Activated CD8-positive, alpha-beta T cell treated with anti-CD3 and anti-CD28 coated beads for 36 hours (primary cell): ENCODE measurements around the gene ADARB1. TPM values are rescaled to one million over a fixed set of nuclear protein-coding genes. Genes with fewer than 3 reads are reported as not detected.

Source experiments
- ATAC-seq: fragments of 200-7000 bp; cut with Tn5 transposase; one replicate; pipeline ENCODE4 v1.10.0; 2021; ENCODE audit warnings: mild to moderate bottlenecking, moderate library complexity
- CTCF ChIA-PET: fragments of 350-600 bp; sonication (Branson Sonifier 250); formaldehyde crosslinking; loops from one replicate; lab custom pipeline; 2021; ENCODE audit warnings: antibody characterized with exemption; lab: Charles Lee
- POLR2A ChIA-PET: fragments of 350-600 bp; sonication (Branson Sonifier 250); formaldehyde crosslinking; loops from one replicate; lab custom pipeline; 2021; ENCODE audit warnings: antibody characterized with exemption; lab: Charles Lee
- DNase-seq: peaks from one replicate; pipeline ENCODE4 v3.0.0-alpha.2; 2020
- H3K27ac Mint-ChIP-seq: one replicate; pipeline ENCODE4 v1.8.0; 2021; ENCODE audit warnings: mild to moderate bottlenecking, mixed read lengths
- H3K27me3 Mint-ChIP-seq: one replicate; pipeline ENCODE4 v1.8.0; 2021; ENCODE audit warnings: mixed read lengths
- H3K36me3 Mint-ChIP-seq: one replicate; pipeline ENCODE4 v1.8.0; 2021; ENCODE audit warnings: low read depth, mixed read lengths
- H3K4me1 Mint-ChIP-seq: one replicate; pipeline ENCODE4 v1.8.0; 2021; ENCODE audit warnings: low read depth, mixed read lengths
- H3K4me3 Mint-ChIP-seq: one replicate; pipeline ENCODE4 v1.8.0; 2021; ENCODE audit warnings: mild to moderate bottlenecking, moderate library complexity, mixed read lengths
- H3K9me3 Mint-ChIP-seq: one replicate; pipeline ENCODE4 v1.8.0; 2021; ENCODE audit warnings: mixed read lengths
- intact Hi-C: fragments of 100-400 bp; cut with micrococcal nuclease; formaldehyde crosslinking; loops from one replicate; pipeline ENCODE4 v1.10.0; 2022
- total RNA-seq, 2 experiments: library from RNA; stranded (reverse); gene quantifications; one replicate each; pipeline ENCODE4 v1.2.3, GENCODE V29; 2021
- TF ChIP-seq, protein P1 (sequence below): fragments of 200-600 bp; IDR thresholded peaks from one replicate; pipeline ENCODE4 v1.8.0; 2022; ENCODE audit warnings: antibody characterized with exemption, mild to moderate bottlenecking

The ADARB1 gene
- total RNA-seq, 2 experiments from 2014 or later = 36.2 to 37.1 TPM

DNA sequence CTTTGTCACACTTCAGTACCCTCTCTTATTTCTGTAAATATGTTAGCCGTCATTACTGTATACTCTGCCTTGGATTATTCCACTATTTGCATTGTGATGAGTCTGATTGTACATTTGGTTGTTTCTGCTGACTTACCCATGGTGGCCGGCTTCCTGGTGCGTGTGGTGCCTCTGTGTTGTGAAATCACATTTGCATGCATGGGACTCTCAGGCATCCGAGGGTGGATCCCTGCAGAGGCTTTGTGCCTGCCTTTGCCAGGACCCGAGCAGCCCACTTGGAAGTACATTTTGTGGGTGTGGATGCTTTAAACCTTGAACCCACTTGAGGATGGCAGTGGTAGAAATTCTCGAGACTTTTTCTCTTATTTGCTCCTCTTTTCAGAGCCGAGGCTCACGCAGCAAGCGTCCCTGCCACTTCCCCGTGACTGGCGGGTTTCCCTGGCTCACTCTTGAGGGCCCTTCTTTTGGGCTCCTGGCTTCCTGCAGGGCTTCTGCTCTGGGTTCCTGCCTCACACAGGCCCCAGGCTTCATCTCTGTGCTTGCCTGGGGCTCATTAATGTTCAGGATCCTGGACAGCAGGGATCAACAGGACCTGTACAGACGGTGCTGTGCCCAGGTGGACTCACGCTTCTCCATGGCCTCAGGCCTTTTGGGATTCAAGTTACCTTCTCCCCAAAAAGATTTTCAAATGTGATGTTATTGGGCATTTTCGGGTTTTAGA, 176.7 kb downstream of the ADARB1 start:
- Mint-ChIP-seq H3K27ac (no peak overlapping the region), H3K9me3 (no peaks in the 10 kb centered on the region), H3K36me3 (no peaks in the 10 kb centered on the region), H3K4me3 (no peak overlapping the region), H3K27me3 (peaks cover 5% of the 10 kb centered on the region), H3K4me1 (peaks cover 10% of the 10 kb centered on the region)
- TF ChIP-seq, protein P1, sequence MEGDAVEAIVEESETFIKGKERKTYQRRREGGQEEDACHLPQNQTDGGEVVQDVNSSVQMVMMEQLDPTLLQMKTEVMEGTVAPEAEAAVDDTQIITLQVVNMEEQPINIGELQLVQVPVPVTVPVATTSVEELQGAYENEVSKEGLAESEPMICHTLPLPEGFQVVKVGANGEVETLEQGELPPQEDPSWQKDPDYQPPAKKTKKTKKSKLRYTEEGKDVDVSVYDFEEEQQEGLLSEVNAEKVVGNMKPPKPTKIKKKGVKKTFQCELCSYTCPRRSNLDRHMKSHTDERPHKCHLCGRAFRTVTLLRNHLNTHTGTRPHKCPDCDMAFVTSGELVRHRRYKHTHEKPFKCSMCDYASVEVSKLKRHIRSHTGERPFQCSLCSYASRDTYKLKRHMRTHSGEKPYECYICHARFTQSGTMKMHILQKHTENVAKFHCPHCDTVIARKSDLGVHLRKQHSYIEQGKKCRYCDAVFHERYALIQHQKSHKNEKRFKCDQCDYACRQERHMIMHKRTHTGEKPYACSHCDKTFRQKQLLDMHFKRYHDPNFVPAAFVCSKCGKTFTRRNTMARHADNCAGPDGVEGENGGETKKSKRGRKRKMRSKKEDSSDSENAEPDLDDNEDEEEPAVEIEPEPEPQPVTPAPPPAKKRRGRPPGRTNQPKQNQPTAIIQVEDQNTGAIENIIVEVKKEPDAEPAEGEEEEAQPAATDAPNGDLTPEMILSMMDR = no peak
- intact Hi-C loops = no loop called here
- ChIA-PET CTCF (no interaction called here), POLR2A (no interaction called here)
- no peak for DNase-seq
- no peak for ATAC-seq

DNA sequence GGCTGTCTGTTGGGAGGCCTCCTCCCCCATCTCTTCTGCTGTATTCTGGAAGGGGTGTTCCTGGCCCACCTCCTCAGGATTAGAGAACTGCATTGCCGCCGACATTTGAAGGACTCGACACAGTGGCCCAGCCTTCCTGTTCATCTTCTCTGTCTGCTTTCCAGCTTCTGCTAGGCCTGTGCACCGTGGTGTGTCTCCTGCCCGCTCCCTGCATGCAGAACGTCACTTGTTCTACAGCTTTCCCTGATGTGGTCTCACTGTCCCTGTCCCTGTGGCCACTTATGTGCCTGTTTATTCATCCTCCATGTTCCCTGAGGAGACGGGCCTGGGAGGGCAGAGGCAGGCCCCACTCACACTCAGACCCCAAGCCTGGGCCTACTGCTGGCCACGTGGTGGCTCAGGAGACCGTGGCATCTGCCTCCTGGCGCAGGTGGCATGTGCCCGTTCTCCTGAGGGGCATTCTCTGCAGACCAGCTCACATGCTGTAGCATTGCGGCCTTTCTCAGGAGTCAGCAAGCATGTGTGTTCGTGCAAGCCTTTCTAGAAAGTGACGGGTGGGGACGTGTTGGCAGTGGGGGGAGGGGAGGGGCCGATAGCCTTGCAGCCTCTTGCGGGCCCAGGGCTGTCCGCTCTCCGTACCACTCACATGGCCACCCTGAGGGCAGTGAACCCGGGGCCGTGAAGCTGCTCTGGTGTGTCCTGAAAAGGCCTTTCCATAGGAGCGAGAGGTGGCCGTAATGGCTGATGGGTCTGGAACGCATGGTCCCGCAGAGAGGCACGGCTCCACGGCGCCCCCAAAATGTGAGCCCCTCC, 177.5 kb downstream of the ADARB1 start:
- TF ChIP-seq, protein P1 = no peak
- H3K36me3 Mint-ChIP-seq = no peaks in the 10 kb centered on the region
- no peak overlapping the region for H3K27ac Mint-ChIP-seq
- H3K4me1 Mint-ChIP-seq = peaks cover 15% of the 10 kb centered on the region
- DNase-seq = no peak
- no peak for ATAC-seq
- POLR2A ChIA-PET = no interaction called here
- H3K27me3 Mint-ChIP-seq = peaks cover 6% of the 10 kb centered on the region
- H3K4me3 Mint-ChIP-seq = no peak overlapping the region
- CTCF ChIA-PET = no interaction called here
- H3K9me3 Mint-ChIP-seq = no peaks in the 10 kb centered on the region
- intact Hi-C loops = no loop called here

DNA sequence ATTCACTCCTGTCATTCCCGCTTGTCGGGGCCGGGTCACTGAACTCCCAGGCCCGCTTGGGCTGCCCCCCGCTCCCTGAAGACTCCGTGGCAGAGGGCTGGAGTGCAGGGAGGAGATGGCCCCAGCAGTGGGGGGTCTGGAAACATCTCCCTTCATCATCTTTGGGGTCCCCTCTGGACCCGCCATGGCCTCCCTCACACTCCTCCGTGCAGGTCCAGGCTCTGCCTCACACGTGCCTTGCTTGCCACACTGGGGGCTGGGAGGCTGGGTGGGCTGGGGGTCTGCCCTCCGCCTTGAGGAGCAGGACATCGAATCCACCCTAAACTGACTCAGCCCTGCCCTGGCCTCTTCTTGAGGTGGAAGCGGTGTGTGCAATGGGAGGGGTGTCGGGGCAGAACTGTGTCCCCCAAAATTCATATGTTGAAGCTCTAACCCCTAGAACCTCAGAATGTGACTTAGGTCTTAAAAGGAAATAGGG, 178.1 kb downstream of the ADARB1 start:
- CTCF ChIA-PET = no interaction called here
- intact Hi-C loops = no loop called here
- POLR2A ChIA-PET = no interaction called here
- Mint-ChIP-seq H3K9me3 (no peaks in the 10 kb centered on the region), H3K27ac (no peak overlapping the region), H3K4me3 (no peak overlapping the region), H3K27me3 (peaks cover 6% of the 10 kb centered on the region), H3K4me1 (peaks cover 20% of the 10 kb centered on the region), H3K36me3 (no peaks in the 10 kb centered on the region)
- TF ChIP-seq, protein P1 = no peak
- ATAC-seq (no peak), DNase-seq (no peak)

DNA sequence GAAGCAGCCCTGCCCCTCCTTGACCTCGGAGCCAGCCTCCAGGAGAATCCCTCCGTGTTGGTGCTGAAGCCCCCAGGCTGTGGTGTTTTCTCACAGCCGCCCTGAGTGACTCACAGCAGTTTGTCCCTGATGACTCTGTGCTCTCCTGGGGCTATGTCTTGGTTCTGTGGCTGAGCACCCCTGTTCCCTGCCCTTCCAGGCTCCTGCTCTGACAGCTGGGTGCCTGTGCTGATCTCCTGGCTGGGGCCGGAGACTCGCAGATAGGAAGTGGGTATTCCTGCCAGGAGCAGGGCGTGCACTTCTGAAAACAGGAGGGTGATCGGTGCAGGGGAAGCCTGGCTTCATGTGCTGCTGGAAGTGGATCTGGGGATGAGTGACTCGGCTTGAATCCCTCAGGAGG, 178.8 kb downstream of the ADARB1 start:
- H3K27ac Mint-ChIP-seq = no peak overlapping the region
- peaks cover 6% of the 10 kb centered on the region for H3K27me3 Mint-ChIP-seq

More for the DNA sequence above, 178.8 kb downstream of the ADARB1 start:
- intact Hi-C loops = no loop called here
- CTCF ChIA-PET = no interaction called here
- TF ChIP-seq, protein P1 = no peak
- no peak for ATAC-seq
- H3K4me3 Mint-ChIP-seq = no peak overlapping the region
- no peak for DNase-seq
- H3K9me3 Mint-ChIP-seq = no peaks in the 10 kb centered on the region
- POLR2A ChIA-PET = no interaction called here
- H3K4me1 Mint-ChIP-seq = peaks cover 20% of the 10 kb centered on the region
- no peaks in the 10 kb centered on the region for H3K36me3 Mint-ChIP-seq
